Subcutaneous adipose tissue (tissue), 4 donors: ENCODE data around the gene NTM. TPM values are rescaled to one million over a fixed set of nuclear protein-coding genes. Genes with fewer than 3 reads are reported as not detected.

Experiments
- CTCF ChIP-seq: fragments of 450-650 bp; IDR thresholded peaks from one replicate; pipeline ENCODE4 v1.5.1; 2016; ENCODE audit warnings: low read depth, mild to moderate bottlenecking, control low read depth, antibody characterized with exemption, moderate library complexity
- total RNA-seq, 4 donors: library from RNA; depleted of rRNA; stranded (reverse); fragments of >200 nt; gene quantifications; one replicate each; pipeline ENCODE4 v1.1.0, GENCODE V29; 2016

NTM gene
- total RNA-seq, 4 donors from 2014 or later = 1.5 to 5.7 (median 1.7) TPM

- no peak for TF ChIP-seq CTCF
Measured at GRCh38 chr11:132036220-132036619, 665.8 kb downstream of the NTM start.

- TF ChIP-seq CTCF = no peak
Measured at GRCh38 chr11:132036746-132037466, 666.5 kb downstream of the NTM start.

- TF ChIP-seq CTCF = no peak
Measured at GRCh38 chr11:132037467-132037862, 667.0 kb downstream of the NTM start.

- no peak for TF ChIP-seq CTCF
Measured at GRCh38 chr11:132037956-132038355, 667.5 kb downstream of the NTM start.

GRCh38 chr11:132039521-132039920 is 669.1 kb downstream of the NTM start:
- TF ChIP-seq CTCF = no peak

- no peak for TF ChIP-seq CTCF
Measured at GRCh38 chr11:132042296-132042695, 671.9 kb downstream of the NTM start.

- no peak for TF ChIP-seq CTCF
Measured at GRCh38 chr11:132043714-132044113, 673.3 kb downstream of the NTM start.
